ENCODE measurements around the gene NUP188.

The NUP188 gene, protein sequence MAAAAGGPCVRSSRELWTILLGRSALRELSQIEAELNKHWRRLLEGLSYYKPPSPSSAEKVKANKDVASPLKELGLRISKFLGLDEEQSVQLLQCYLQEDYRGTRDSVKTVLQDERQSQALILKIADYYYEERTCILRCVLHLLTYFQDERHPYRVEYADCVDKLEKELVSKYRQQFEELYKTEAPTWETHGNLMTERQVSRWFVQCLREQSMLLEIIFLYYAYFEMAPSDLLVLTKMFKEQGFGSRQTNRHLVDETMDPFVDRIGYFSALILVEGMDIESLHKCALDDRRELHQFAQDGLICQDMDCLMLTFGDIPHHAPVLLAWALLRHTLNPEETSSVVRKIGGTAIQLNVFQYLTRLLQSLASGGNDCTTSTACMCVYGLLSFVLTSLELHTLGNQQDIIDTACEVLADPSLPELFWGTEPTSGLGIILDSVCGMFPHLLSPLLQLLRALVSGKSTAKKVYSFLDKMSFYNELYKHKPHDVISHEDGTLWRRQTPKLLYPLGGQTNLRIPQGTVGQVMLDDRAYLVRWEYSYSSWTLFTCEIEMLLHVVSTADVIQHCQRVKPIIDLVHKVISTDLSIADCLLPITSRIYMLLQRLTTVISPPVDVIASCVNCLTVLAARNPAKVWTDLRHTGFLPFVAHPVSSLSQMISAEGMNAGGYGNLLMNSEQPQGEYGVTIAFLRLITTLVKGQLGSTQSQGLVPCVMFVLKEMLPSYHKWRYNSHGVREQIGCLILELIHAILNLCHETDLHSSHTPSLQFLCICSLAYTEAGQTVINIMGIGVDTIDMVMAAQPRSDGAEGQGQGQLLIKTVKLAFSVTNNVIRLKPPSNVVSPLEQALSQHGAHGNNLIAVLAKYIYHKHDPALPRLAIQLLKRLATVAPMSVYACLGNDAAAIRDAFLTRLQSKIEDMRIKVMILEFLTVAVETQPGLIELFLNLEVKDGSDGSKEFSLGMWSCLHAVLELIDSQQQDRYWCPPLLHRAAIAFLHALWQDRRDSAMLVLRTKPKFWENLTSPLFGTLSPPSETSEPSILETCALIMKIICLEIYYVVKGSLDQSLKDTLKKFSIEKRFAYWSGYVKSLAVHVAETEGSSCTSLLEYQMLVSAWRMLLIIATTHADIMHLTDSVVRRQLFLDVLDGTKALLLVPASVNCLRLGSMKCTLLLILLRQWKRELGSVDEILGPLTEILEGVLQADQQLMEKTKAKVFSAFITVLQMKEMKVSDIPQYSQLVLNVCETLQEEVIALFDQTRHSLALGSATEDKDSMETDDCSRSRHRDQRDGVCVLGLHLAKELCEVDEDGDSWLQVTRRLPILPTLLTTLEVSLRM (N-terminal part only)

DNA sequence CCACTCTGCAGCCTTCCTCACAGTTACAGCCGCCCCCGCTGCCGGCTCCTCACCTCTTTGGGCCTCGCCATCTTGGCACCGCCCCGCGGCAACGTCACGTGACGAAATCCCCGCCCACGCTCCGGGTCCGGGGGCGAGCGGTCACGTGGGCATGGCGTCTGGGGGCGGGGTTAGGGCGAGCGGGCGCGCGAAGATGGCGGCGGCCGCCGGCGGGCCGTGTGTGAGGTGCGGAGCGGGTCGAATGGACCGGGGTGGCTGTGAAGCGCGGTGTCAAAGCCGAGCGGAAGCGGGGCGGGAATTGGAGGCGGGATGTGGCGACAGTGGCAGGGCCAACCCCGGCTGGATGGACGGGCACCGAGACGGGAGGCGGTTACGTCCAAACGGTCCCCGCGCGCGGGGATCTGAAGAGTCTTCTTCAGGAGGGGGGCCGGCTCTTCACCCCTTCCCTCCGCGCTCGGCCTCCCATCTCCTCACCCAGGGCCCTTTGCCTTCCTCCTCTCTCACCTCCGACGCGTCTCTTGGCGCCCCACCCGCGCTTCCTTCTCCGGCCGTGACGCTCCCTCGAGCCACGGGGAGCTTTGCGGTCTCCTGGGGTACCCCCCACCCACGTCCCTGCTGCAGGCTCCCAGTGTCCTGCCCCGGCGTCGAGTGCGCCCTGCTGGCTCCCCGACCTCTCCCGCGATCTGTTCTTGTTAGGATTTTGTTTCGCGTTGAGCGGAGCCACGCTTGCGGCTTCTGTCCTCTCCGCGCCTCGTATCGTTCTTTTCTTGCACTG is at the start of gene NUP188, which contains the start of gene DOLK:
Gene NUP188, plus strand, starts transcription at position 173 of the 775 bp plus-strand sequence. Its CDS starts 21 bp downstream, at position 194.
Gene DOLK, minus strand, starts transcription at position 77 of the 775 bp plus-strand sequence. CDS start 300 bp downstream, outside the sequence.
- Histone ChIP-seq H3K36me3 (ENCODE audit: control insufficient read depth, insufficient read depth, low read length) (no peaks in the 10 kb centered on the region), H3K4me3 (ENCODE audit: low read length) (peak within 1 kb of the TSS; percentile 77), H3K27me3 (ENCODE audit: control insufficient read depth, insufficient read depth, low read length) (no peaks in the 10 kb centered on the region), H3K9me3 (ENCODE audit: control insufficient read depth, low read length) (no peaks in the 10 kb centered on the region), H3K4me1 (ENCODE audit: control insufficient read depth, insufficient read depth, low read length) (peaks cover 10% of the 10 kb centered on the region), H3K9ac (ENCODE audit: low read length) (peak within 1 kb of the TSS; percentile 80)

DNA sequence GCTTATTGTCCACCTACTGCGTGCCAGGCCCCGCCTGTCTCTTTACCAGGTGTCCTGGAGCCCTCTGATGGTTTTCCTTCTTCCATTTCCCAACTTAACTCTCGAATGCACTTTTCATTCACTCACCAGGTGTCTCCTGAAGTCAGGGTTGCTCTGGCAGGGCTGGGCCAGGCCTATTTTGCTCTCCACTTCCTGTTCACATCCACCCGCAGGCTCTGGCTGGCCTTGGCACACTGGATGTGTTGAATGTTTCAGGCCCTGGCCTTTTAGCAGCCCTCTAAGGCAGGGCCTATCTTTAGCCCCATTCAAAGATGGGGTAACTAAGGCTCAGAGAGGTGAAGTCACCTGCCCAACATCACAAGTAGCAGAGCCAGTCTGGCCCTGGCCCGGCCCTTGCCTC is 49.1 kb upstream of the NUP188 start:
- H3K4me1 ChIP-seq (ENCODE audit: control insufficient read depth, insufficient read depth, low read length), result peaks cover 57% of the 10 kb centered on the region
- no peak overlapping the region for H3K4me3 ChIP-seq (ENCODE audit: low read length)
- no peaks in the 10 kb centered on the region for H3K9me3 ChIP-seq (ENCODE audit: control insufficient read depth, low read length)
- peak overlapping the region; percentile 37 for H3K9ac ChIP-seq (ENCODE audit: low read length)
- H3K27me3 ChIP-seq (ENCODE audit: control insufficient read depth, insufficient read depth, low read length), result no peaks in the 10 kb centered on the region
- peaks cover 6% of the 10 kb centered on the region for H3K36me3 ChIP-seq (ENCODE audit: control insufficient read depth, insufficient read depth, low read length)

DNA sequence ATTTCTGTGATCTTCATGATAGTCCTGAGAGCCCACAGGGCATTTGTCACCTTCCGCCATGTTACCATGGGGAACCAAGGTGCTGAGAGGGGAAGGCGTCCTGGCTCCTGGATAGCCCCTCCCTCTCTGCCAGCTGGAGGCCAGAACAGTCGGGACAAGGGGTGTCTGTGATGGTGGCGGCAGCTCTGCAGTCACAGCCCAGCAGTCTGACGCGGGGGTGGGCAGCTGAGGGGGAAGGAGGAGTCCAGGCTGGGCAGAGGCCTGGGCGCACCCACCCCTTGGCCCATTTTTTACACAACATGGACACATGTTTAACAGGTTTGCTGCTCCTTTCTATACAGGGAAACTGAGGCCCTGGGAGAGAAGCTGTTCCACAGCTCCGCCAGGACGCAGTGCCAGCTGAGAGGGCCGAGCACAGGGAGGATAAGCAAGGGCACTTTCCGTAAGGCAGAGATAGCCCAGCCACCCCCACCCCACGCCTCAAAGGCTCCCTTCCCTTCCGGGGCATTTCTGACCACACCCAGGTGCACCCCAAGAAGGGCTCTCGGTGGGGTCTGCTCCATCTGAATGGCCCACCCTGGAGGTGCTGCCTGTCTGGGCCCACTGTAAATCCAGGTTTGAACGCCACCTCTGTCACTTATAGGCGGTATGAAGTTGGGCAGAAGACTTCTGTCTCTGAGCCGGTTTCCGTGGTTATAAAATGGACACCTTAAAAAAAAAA is 48.5 kb upstream of the NUP188 start:
- Histone ChIP-seq H3K9me3 (ENCODE audit: control insufficient read depth, low read length) (no peaks in the 10 kb centered on the region), H3K4me3 (ENCODE audit: low read length) (no peak overlapping the region), H3K36me3 (ENCODE audit: control insufficient read depth, insufficient read depth, low read length) (peaks cover 6% of the 10 kb centered on the region), H3K27me3 (ENCODE audit: control insufficient read depth, insufficient read depth, low read length) (no peaks in the 10 kb centered on the region), H3K9ac (ENCODE audit: low read length) (peak overlapping the region; percentile 5), H3K4me1 (ENCODE audit: control insufficient read depth, insufficient read depth, low read length) (peaks cover 52% of the 10 kb centered on the region)

DNA sequence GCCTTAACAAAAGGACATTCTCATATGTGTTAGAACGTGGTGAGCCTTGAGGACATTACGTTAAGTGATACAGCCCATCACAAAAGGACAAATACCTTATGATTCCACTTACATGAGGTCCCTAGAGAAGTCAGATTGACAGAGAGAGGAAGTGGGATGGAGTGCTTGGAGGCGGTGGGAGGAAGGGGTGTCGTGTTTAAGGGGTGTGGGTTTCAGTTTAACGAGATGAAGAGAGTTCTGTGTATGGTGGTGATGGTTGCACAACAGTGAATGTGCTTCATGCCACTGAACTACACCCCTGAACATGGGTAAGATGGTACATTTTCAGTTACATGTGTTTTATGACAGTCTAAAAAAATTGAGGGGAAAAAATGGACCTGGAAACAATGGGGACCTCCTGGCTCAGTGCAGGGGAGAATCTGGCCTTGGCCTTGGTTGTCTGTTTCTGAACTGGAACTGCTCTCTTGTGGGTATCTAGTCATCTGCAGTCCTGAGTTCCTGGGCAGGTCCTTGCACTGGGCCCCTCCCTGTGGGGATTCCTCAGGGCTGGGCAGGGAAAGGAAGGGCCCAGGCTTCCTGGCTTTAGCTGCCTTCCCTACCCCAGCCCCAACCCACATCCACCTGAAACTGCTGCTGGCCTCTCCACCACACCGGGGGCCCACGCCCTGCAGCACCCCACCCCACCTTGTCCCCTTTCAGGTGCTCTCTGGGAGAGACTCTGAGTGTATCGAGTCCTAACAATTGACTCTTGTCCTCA is 47.8 kb upstream of the NUP188 start:
- Histone ChIP-seq H3K27me3 (ENCODE audit: control insufficient read depth, insufficient read depth, low read length) (no peaks in the 10 kb centered on the region), H3K4me1 (ENCODE audit: control insufficient read depth, insufficient read depth, low read length) (peaks cover 52% of the 10 kb centered on the region), H3K9me3 (ENCODE audit: control insufficient read depth, low read length) (no peaks in the 10 kb centered on the region), H3K9ac (ENCODE audit: low read length) (peak overlapping the region; percentile 5), H3K36me3 (ENCODE audit: control insufficient read depth, insufficient read depth, low read length) (peaks cover 6% of the 10 kb centered on the region), H3K4me3 (ENCODE audit: low read length) (no peak overlapping the region)

DNA sequence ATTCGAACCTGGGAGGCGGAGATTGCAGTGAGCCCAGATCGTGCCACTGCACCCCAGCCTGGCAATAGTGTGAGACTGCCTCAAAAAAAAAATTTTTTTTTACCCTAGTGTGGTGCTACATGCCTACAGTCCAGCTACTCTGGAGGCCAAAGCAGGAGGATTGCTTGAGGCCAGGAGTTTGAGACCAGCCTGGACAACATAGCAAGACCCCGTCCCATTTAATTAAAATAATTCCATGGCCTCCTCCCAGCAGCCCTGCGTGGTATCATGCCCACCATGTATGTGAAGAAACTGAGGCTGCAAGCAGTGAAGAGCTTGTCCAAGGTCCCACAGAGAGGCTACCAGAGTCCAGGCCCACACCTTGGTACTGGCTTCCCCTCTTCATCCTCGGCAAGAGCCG is 46.1 kb upstream of the NUP188 start:
- Histone ChIP-seq H3K4me3 (ENCODE audit: low read length) (no peak overlapping the region), H3K27me3 (ENCODE audit: control insufficient read depth, insufficient read depth, low read length) (no peaks in the 10 kb centered on the region), H3K4me1 (ENCODE audit: control insufficient read depth, insufficient read depth, low read length) (peaks cover 52% of the 10 kb centered on the region), H3K36me3 (ENCODE audit: control insufficient read depth, insufficient read depth, low read length) (peaks cover 6% of the 10 kb centered on the region), H3K9me3 (ENCODE audit: control insufficient read depth, low read length) (no peaks in the 10 kb centered on the region), H3K9ac (ENCODE audit: low read length) (peak overlapping the region; percentile 36)

DNA sequence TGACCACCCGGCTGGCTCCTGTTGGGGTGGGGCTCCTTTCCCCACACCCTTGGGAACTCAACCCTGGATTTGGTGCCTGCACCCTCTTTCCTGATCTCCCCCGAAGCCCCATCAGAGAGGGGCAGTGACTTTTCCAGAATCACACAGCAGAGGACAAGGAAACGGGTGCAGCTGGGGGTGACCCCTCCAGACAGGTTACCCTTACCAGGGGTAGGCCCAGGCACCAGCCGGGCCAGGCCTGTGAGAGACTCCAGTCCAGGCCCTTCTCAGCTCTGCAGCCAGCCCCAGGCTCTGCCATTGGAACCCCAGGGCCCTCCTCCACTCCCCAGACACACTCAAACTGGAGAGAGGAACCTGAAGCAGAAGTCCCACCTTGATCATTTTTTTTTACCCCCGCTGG is 45.7 kb upstream of the NUP188 start:
- Histone ChIP-seq H3K27me3 (ENCODE audit: control insufficient read depth, insufficient read depth, low read length) (no peaks in the 10 kb centered on the region), H3K4me3 (ENCODE audit: low read length) (no peak overlapping the region), H3K9ac (ENCODE audit: low read length) (peak overlapping the region; percentile 36), H3K36me3 (ENCODE audit: control insufficient read depth, insufficient read depth, low read length) (peaks cover 10% of the 10 kb centered on the region), H3K9me3 (ENCODE audit: control insufficient read depth, low read length) (no peaks in the 10 kb centered on the region), H3K4me1 (ENCODE audit: control insufficient read depth, insufficient read depth, low read length) (peaks cover 52% of the 10 kb centered on the region)

DNA sequence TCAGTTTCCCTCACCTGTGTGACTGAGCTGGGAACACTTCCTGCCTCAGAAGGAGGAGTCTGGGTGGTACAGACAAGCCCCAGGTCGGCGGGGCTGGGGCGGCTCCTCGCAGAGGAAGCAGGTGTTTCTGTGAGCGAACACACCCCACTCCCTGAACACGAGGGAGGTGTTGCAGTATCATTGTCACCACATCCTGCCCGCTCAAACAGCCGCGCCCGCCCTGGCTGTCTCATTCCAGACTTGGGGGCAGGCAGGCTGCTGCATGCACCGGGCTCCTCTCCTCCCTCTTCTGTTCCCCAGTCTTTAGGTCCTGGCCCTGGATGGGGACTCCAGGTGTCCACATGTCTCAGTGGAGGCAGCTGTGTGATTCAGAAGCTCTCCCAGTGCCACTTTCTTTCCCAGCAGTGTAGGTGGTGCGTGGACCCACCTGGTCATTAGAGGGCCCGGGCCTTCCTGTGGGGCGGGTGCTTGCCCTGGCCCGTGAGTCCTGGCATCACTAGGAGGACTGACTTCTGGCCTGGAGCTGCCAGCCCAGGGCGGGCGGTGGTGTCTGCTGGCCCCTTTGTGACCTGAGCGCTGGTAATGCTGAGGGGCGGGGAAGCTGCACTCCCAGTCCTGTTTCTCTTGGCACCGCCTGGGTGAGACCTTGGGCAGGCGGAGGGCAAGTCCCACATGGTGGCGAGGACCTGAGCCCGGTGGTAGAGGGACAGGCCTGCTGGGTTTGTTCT is 45.0 kb upstream of the NUP188 start:
- Histone ChIP-seq H3K9me3 (ENCODE audit: control insufficient read depth, low read length) (no peaks in the 10 kb centered on the region), H3K27me3 (ENCODE audit: control insufficient read depth, insufficient read depth, low read length) (no peaks in the 10 kb centered on the region), H3K9ac (ENCODE audit: low read length) (peak overlapping the region; percentile 36), H3K4me3 (ENCODE audit: low read length) (no peak overlapping the region), H3K4me1 (ENCODE audit: control insufficient read depth, insufficient read depth, low read length) (peaks cover 52% of the 10 kb centered on the region), H3K36me3 (ENCODE audit: control insufficient read depth, insufficient read depth, low read length) (peaks cover 10% of the 10 kb centered on the region)

DNA sequence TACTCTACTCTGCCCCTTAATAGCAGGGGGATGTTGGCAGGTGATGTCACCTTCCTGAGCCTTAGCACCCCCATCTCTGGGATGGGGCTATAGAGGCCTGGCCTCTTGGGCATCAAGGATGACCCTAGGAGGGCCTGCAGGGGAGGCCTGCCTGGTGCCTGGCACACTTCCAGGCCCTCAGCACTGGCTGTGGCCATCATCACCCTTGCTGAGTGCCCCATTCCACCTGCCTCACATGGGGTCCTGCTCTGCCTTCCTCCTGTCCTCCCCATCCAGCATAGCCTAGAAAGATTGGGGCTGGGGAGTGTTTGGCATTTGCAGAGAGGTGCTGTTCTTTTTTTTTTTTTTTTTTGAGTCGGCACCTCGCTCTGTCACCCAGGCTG is 44.4 kb upstream of the NUP188 start:
- Histone ChIP-seq H3K9me3 (ENCODE audit: control insufficient read depth, low read length) (no peaks in the 10 kb centered on the region), H3K4me1 (ENCODE audit: control insufficient read depth, insufficient read depth, low read length) (peaks cover 47% of the 10 kb centered on the region), H3K4me3 (ENCODE audit: low read length) (no peak overlapping the region), H3K9ac (ENCODE audit: low read length) (no peak overlapping the region), H3K27me3 (ENCODE audit: control insufficient read depth, insufficient read depth, low read length) (no peaks in the 10 kb centered on the region), H3K36me3 (ENCODE audit: control insufficient read depth, insufficient read depth, low read length) (peaks cover 10% of the 10 kb centered on the region)

DNA sequence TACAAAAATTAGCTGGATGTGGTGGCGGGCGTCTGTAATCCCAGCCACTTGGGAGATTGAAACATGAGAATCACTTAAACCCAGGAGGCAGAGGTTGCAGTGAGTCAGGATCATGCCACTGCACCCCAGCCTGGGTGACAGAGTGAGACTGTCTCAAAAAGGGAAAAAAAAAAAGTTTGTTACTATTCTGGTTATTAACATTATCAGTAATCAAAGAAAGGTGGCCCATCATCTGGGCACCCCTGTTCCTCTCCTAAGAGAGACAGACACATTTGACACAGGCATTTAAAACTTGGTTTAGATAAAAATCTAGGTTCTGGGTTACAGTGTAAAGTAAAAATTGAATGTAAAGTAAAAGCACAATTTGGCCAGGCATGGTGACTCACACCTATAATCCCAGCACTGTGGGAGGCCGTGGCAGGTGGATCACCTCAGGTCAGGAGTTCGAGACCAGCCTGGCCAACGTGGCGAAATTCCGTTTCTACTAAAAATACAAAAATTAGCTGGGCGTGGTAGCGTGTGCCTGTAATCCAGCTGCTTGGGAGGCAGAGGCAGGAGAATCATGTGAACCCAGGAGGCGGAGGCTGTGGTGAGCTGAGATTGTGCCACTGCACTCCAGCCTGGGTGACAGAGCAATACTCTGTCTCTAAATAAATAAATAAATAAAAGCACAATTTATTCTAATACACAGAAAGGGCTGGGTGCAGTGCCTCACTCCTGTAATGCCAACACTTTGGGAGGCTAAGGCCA is 43.5 kb upstream of the NUP188 start:
- Histone ChIP-seq H3K4me1 (ENCODE audit: control insufficient read depth, insufficient read depth, low read length) (peaks cover 37% of the 10 kb centered on the region), H3K36me3 (ENCODE audit: control insufficient read depth, insufficient read depth, low read length) (peaks cover 12% of the 10 kb centered on the region), H3K4me3 (ENCODE audit: low read length) (no peak overlapping the region), H3K9me3 (ENCODE audit: control insufficient read depth, low read length) (no peaks in the 10 kb centered on the region), H3K9ac (ENCODE audit: low read length) (no peak overlapping the region), H3K27me3 (ENCODE audit: control insufficient read depth, insufficient read depth, low read length) (no peaks in the 10 kb centered on the region)

All from mucosa of stomach (tissue), 1 donor.